ENCODE measurements around the gene INPP5A.
"Not testable (repeated sequence)": the region's sequence is repeated elsewhere in the genome, so short reads cannot be mapped to it uniquely, and the experiment has no call there.

The INPP5A gene

DNA sequence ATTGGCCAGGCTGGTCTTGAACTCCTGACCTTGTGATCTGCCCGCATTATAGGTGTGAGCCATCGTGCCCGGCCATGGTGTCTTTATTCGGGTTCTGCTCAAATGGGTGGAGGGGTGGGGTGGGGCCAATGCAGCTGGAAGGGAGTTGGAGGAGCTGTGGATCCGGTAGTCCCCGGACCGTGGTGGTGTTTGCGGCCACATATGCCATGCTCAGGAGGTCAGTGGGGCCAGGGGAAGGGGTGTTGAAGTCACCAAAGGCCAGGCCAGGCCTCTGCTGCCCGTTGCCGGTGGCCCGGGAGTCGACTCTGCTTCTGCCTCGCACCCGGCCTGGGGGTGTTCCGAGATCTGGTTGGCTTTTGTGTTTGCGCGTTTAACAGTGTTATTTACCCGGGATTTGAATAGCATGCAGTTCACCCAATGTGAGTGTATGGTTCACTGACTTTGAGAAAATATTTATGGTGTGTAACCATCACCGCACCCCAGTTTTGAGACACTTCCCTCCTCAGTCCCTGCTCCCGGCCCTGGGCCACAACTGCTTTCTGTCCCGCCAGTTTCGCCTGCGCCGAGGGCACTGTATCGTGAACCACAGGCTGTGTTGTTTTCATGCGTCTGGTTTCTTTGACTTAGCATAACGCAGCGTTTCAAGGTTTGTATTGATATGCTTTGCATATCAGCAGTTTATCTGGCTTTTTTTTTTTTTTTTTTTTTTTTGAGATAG lies 10.7 kb downstream of the INPP5A start:
- no peak for DNase-seq (ENCODE audit: low spot score)

DNA sequence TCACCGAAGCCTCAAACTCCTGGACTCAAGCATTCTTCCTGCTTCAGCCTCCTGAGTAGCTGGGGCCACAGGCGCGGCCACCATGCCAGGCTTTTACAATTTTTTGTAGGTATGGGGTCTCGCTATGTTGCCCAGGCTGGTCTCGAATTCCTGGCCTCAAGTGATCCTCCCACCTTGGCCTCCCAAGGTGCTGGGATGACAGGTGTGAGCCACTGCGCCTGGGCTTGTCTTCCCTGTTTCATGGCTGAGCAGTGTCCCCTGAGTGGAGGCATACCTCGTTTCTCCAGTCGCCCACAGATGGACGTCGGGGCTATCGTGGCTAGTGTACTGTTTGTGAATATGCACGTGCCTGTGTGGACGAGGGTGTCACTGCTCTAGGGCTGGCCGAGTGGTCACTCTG lies 11.3 kb downstream of the INPP5A start:
- DNase-seq (ENCODE audit: low spot score), result no peak

GRCh38 chr10:132549371-132549770 lies 11.8 kb downstream of the INPP5A start:
- DNase-seq (ENCODE audit: low spot score), result no peak

- no peak for DNase-seq (ENCODE audit: low spot score)
Observed at GRCh38 chr10:132550366-132551092, 12.9 kb downstream of the INPP5A start.

- DNase-seq (ENCODE audit: low spot score), result no peak
Observed at GRCh38 chr10:132551093-132551807, 13.7 kb downstream of the INPP5A start.

DNA sequence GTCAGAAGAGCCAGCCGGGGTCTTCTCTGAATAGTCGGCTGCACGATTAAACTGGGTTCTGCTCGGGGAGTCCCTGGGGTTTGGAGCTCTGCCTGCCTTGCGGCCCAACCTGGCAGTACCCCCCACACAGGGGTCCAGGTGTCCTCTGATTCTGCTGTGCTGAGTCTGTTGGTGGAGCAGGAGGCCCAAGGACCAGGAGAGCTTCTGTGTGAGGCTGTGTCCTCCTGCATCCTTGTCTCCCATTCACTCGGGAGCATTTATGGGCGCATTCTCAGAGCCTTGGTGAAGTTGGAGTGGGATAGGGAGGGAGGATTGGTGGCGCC lies 14.2 kb downstream of the INPP5A start:
- no peak for DNase-seq (ENCODE audit: low spot score)

GRCh38 chr10:132552635-132553034 lies 15.0 kb downstream of the INPP5A start:
- not testable (repeated sequence) for DNase-seq (ENCODE audit: low spot score)

GRCh38 chr10:132553568-132553967 lies 16.0 kb downstream of the INPP5A start:
- not testable (repeated sequence) for DNase-seq (ENCODE audit: low spot score)

GRCh38 chr10:132554053-132554990 lies 16.7 kb downstream of the INPP5A start:
- no peak for DNase-seq (ENCODE audit: low spot score)

DNA sequence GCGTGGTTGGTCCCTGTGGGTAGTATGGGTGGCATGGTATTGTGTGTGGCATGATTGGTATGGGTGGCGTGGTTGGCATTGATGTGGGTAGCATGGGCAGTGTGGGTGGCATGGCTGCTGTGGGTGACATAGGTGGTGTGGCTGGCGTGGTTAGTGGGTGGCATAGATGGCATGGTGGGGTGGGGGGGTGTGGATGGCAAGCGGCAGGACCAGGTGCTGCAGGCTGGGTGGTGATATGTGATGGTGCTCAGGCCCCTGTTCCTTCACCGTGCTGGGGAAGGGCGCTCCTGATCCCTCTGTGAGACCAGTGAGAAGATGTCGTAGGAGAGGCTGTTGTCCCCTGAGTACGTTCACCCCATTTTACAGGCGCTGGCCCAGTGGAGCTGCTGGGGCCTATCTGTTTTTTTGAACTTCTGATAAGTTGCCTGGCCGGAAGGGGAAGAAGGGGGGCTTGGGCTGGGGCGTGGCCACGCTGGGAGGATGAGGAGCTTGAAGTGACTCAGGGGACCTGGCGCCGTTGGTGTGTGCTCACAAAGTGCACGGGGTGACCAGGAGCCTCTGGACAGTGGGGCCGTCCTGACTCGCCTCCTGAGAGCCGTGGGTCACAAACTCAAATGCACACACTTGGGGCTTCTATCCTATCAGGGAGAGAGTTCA lies 17.5 kb downstream of the INPP5A start:
- DNase-seq (ENCODE audit: low spot score), result peak; percentile 61

DNA sequence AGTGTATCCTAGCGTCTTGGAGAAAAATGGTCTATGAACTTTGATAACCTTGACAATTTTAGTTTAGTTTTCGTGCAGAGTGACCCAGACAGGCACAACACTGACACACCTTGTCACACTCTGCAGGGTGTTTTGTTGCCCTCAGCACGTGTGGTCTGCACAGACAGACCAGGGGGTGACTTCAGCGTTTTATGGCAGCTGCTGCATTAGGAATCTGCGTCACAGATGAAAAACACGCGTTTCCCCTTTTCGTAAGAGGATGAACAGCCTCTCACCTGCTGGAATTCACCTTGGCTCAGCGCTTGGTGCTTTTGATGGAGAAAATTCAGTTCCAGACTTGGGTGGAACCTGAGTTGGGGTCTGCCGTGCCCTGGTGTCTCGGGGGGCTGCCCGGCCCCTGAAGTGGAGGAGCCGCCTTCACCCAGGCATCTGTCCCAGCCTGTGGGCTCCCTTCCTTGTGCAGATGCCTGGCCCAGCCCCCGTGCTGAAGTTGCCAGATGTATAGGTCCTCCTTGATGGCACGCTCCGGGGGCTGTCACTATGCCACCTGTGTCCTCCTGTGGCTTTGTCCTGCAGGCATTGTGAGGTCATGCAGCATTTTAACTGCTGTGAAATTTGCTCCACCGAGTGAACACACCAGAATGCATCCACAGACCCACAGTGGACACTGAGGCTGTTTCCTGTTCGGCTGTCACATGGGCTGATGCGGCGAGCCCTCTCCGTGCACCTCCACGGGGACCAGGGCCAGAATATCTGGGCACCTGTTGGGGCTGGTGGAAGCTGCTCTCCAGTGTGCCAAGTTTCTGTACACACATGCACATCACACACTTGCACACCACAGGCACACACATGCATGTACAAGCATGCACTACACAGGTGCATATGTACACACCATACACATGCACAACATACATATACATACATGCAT lies 18.3 kb downstream of the INPP5A start:
- no peak for DNase-seq (ENCODE audit: low spot score)

DNA sequence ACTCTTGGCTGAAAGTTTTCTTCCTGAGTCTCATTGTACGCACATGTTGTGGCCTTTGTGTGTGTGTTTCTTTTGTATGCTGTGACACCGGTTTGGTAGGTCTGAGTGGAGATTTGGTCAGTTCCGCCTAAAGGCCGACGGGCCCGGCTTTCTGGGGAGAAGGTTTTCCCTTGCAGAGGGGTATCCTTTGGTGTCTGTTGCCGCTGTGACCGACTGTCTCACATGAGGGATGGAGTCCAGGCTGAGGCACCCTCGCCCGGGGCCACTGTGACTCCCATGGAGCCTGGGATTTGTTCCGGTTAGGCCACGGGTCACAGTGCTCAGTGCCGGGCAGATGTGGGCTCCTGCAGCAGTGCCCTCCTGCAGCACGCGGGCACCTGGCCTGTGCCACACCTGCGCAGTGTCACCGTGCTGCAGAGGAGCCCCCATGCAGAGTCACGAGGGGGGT lies 19.4 kb downstream of the INPP5A start:
- DNase-seq (ENCODE audit: low spot score), result no peak

GRCh38 chr10:132557696-132558515 lies 20.3 kb downstream of the INPP5A start:
- no peak for DNase-seq (ENCODE audit: low spot score)

DNA sequence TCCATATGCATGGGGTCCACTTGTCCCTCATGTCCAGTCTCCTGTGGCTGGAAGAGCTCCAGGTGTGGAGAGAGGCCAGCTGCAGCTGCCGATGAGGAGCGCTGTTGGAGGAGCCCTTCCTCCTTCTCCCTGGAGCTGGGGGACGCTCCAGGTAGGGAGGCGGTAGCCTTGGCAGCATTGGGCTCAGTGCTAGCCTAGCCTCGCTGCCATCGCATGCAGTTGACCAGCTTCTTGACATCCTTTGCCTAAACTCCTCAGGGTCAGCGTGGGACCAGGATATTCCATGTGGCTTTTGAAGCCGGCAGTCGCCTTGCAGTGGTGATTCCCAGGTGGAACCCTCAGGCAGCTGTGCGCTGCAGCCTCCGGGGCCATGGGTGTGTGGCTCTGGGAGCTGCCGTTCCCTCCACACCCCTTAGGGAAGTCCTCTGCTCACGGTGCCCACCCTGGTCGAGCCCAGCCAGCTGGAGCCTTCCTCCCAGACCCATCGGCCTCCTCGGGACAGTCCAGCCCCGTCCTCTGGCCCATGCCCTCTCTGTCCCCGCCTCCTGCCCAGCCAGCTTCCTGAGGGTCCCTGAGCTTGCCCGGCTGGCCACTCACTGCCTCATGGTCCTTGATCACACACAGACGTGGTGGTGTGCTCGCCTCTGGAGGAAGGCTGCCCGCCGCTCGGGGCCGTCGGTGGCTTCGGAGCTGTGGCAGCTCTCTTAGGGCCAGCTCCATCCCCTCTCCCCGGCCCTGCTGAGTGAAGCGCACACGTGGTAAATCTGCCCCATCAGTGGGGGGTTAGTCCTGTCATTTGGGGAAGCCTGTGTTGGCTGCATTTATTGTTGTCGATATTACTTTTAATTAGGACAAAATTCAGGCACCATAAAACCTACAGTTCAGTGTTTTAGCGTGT lies 21.2 kb downstream of the INPP5A start:
- DNase-seq (ENCODE audit: low spot score), result no peak

GRCh38 chr10:132559538-132559937 lies 22.0 kb downstream of the INPP5A start:
- DNase-seq (ENCODE audit: low spot score), result no peak

DNA sequence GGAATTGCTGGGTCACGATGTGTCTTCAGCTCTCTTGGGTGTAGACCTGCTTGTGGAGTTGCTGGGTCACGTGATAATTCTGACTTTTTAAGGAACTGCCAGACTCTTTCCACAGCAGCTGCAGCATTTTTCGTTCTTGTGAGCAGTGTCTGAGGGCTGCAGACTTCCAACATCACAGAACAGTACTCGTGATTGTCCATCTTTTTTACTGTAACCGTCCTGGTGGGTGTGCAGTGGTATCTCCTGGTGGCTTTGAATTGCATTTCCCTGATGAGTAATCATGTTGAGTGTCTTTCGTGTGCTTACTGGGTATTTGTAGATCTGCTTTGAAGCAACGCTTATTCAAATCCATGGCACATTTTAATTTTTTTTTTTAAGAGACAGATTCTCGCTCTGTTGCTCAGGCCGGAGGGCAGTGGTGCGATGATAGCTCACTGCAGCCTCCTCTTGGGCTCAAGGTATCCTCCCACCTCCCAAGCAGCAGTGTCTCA lies 22.7 kb downstream of the INPP5A start:
- no peak for DNase-seq (ENCODE audit: low spot score)

DNA sequence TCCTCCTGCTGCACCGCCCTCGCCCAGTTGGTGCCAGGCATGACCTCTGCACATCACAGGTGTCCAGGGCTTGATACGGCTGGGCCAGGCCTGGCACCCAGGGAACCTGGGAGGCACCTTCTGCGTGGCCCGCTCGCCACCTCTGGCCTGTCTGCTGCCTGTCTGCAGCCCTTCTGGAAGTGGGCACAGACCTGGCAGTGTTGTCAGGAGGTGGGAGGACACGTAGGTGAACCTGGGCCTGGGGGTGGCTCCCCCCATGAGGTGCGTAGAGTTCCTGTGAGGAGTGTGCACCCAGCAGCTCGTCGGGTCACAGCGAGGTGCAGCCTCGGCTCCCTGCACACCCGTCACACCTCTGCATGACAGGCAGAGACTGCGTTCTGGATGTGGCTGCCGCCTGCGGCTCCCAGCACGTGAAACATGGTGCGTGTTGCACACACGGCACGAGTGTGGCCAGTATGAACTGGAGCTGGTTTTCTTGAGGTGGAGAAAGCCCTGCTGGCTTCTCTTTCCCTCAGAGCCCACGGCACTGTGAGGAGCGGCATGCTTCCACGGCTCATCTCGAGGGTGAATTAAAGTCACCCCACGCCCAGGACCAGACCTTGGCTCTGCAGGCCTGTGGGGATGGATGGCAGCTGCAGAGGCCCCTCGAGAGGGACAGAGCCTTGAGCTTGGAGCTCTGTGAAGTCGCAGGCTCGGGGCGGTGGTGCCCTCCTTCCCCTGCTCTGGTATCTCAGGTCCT lies 24.8 kb downstream of the INPP5A start:
- no peak for DNase-seq (ENCODE audit: low spot score)

Data from kidney capillary endothelial cell (primary cell).